Sigmoid colon (tissue), 4 donors: ENCODE results near the gene C20orf173.

ENCODE experiments used
- CTCF ChIP-seq, 4 experiments: fragments of 450-650 bp in 3 of 4; fragments of 200-600 bp in 1 of 4; IDR thresholded peaks; one replicate each; pipeline ENCODE4 v1.5.1; 2016 to 2019; ENCODE audit warnings: antibody characterized with exemption in 4 of 4, mild to moderate bottlenecking in 3 of 4, moderate library complexity in 2 of 4
- EP300 ChIP-seq, 4 donors: sonication (generic); formaldehyde crosslinking; IDR thresholded peaks; one replicate each; pipeline ENCODE4 v1.6.1; 2017; ENCODE audit warnings: antibody characterized with exemption in 4 of 4
- POLR2A ChIP-seq, 2 donors: fragments of 450-650 bp; IDR thresholded peaks; one replicate each; pipeline ENCODE4 v1.6.1; 2016; ENCODE audit warnings: antibody characterized with exemption in 2 of 2, mild to moderate bottlenecking in 2 of 2, moderate library complexity in 2 of 2
- POLR2AphosphoS5 ChIP-seq, 4 donors: sonication (generic); formaldehyde crosslinking; IDR thresholded peaks; one replicate each; pipeline ENCODE4 v1.6.1; 2017; ENCODE audit warnings: antibody characterized with exemption in 4 of 4

GRCh38 chr20:35529552-35529951 lies at the start of gene C20orf173:
- TF ChIP-seq POLR2A (IDR thresholded peaks at IDR 0.05) (no peak), EP300 (IDR thresholded peaks at IDR 0.05) (no peak), CTCF (IDR thresholded peaks at IDR 0.05) (no peak), POLR2AphosphoS5 (IDR thresholded peaks at IDR 0.05) (no peak)
